Activated naive CD8-positive, alpha-beta T cell treated with anti-CD3 and anti-CD28 coated beads, Interleukin-2, amount 50 U/mL, for 16 hours (primary cell): ENCODE data around the gene OGFOD1.
A peak's percentile ranks its signal among the peaks of the same experiment; 100 is the strongest.
"Not testable (repeated sequence)": the region's sequence is repeated elsewhere in the genome, so short reads cannot be mapped to it uniquely, and the experiment has no call there.

Source experiments
- DNase-seq: peaks from one replicate; pipeline ENCODE4 v3.0.0-alpha.2; 2020; ENCODE audit warnings: low read depth, low spot score

OGFOD1 gene

DNA sequence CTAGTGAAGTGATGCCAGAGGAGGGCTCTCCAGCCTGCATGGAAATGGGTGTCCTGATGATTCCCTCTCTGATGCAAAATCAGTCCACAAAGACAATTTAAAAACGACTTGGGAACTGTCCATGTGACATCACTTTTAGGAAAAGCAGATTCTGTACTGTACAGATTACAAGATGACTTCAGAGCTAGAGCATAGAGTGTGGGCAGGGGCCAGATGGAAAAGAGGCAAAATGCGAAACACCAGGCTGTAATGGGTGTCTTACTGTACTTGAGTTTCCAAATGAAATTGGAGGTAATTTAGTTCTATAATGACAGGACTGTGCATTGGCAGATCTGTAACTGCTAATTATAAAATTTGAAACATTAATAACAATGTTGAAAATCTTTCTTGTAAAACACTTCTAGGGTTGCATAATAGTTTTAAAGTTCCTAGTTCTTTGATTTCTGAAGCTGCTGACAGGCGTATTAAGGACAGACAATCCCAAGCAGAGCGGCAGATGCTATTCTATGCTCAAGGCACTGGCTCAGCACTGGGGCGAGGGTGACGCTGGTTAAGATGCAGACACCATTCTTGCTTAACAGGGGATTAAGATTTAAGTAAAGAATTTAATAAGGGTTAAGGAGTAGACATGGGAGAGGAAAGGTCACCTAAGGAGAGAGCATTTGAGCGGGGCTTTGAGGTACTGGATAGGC lies 29.6 kb downstream of the OGFOD1 start:
- DNase-seq, result no peak

DNA sequence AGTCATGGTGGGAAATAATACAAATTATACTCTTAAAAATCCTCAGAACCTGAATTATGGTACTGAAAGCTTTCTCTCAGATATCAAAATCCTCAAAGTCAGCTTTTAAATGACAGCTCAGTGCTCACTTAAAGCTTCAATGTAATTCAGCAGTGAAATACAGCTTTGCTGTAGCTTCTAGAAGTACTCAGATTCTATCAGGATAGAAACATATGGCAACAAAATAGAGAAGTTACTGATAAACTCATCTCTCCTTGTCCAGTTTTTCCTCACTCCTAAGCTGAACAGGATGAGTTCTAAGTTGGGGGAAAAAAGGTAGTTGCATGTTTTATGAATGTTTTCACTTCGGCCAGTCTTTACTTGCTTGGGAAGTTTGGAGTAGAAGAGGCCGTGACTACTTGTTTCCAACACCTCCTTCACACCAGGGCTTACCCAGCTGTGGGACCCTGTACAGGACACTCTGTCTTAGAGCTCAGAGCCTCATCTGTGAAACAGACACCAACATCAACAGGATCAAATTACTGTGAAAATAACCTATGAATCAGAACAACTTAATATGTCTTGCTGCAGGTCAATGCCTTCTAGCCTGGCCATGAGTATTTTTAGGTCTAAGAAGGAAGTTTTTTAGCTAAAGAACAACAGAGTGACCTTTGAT lies 30.2 kb downstream of the OGFOD1 start:
- no peak for DNase-seq

DNA sequence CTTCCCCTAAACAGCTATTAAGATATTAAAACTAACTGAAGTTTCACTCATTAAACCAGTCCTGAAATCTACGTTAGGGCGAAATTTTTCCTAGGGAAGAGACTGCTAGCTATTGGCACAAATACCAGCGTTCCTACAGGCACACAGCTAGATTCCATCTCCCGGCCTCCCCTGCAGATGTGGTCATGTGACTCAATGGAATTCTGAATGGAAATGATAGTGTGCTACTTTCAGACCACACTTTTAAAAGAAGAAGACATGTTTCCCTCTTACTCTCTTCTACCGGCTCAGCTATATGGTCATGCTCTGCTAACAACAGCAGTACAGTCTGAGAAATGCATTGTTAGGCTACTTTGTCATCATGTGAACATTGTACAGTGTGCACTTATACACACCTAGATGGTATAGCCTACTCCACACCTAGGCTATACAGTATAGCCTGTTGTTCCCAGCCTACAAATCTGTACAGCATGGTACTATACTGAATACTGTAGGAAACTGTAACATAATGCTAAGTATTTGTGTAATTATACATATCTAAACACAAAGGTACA lies 31.4 kb downstream of the OGFOD1 start:
- DNase-seq, result no peak

DNA sequence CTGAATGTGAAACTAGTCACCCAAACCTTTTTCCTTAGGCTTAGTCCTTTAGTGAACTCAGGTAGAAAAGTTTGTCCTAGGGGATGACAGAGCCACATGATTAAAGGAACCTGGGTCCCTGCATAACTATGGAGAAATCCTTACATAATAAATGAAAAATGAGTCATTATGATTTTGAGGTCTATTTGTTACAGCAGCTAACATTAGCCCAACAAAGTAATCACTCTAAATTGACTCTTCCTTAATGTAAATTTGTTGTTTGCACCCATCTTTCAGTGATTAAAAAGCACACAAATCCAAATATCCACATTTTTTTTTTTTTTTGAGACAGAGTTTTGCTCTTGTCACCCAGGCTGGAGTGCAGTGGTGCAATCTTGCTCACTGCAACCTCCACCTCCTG lies 32.0 kb downstream of the OGFOD1 start:
- DNase-seq, result no peak

DNA sequence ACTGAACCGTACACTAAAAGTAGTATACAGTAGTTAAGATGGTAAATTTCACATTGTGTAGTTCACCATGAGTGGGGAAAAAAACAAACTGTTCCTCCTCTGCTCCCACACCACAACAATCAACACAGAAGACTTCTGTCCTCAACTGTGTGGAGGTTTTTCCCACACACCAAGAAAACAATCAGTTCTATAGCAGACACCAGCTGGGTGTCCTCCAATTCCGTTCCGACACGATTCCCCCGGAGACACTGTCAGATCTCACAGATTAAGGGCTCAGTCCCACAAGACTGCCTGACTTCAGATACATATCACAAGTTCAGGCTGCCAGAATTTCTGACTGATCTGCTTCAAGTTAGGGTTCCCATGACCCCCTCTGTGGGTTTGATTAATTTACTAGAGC lies 36.7 kb downstream of the OGFOD1 start:
- no peak for DNase-seq

DNA sequence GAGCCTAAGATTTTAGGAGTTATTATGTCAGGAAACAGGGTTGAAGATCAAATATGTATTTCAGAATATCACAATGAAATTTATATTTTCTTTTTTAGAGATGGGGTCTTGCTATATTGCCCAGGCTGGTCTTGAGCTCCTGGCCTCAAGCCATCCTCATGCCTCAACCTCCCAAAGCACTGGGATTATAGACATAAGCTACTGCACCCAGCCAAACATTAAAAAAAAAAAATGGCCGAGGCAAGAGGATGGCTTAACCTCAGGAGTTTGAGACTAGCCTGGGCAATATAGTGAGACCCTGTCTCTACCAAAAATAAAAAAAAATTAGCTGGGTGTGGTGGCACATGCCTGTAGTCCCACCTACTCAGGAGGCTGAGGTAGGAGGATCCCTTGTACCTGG lies 37.5 kb downstream of the OGFOD1 start:
- DNase-seq, result not testable (repeated sequence)

DNA sequence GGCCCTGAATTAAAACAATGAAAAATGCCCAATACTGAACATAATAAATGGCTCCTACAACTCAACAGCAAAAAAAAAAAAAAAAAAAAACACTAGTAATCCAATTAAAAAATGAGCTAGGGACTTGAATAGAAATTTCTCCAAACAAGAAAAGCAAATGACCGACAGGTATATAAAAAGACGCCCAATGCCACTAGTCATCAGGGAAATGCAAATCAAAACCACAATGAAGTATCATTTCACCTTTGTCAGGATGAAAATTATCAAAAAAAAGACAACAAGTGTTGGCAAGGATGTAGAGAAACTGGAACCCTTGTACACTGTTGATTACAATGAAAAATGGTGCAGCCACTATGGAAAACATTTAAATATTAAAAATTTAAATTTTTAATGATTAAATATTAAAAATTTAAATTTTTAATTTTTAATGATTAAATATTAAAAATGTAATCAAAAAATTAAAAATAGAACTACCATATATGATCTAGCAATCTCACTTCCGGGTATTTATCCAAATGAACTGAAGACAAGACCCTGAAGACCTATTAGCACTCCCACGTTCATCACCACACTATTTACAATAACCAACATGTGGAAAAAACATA lies 40.4 kb downstream of the OGFOD1 start:
- no peak for DNase-seq

GRCh38 chr16:56493126-56493525 lies 41.8 kb downstream of the OGFOD1 start:
- DNase-seq, result no peak

GRCh38 chr16:56493815-56494214 lies 42.5 kb downstream of the OGFOD1 start:
- no peak for DNase-seq

GRCh38 chr16:56505181-56505580 lies 53.8 kb downstream of the OGFOD1 start:
- no peak for DNase-seq

DNA sequence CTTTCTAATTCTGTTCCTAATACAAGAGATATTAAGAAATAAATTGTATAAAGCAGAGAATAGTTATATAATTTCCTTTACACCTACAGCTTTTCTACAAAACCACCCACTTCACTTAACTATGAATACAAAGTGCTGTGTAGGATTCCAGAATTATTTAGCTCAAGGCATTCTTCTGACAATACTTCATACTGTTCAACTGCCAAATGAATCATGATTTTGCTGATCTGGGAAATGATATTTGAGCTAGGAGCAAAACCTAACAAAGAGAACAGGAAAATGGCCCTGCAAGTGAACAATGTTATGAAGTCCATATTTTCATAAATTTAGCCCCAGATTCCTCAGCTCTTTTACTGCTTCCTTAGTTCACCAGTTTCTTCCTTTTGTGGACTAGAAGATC lies 55.6 kb downstream of the OGFOD1 start:
- DNase-seq, result no peak

DNA sequence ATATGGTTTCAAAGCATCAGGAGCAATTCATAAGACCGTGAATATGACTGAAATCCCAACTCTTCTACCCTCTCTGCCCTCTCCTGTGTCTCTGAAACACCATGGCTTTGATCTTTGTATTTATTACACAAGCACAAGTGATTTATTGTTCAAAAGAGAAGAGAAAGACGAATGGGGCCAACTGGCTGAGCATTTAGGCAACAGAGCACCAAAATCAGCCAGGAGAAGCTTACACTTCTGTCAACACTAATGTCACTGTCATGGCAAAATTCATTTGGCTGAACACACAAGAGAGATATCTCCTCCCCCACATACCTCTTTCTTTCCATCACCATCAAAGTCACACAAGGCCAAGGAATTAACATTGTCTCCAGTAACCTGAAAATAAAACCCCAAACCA lies 59.2 kb downstream of the OGFOD1 start:
- no peak for DNase-seq

DNA sequence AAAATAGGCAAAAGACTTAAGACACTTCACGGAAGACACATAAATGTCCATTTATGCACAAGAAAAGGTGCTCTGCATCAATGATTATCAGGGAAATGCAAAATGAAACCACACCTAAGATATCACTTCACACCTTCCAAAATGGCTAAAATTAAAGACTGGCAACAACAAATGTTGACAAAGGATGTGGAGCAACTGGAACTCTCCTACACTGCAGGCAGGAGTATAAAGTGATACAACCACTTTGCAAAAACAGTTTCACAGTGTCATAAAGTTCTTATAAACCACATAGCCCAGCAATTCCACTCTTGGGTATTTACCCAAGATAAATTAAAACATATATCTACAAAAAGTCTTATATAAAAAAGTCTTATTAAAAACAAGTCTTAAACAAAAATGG lies 60.7 kb downstream of the OGFOD1 start:
- no peak for DNase-seq

- DNase-seq, result no peak
Measured at GRCh38 chr16:56513091-56513490, 61.7 kb downstream of the OGFOD1 start.

GRCh38 chr16:56513972-56514371 lies 62.6 kb downstream of the OGFOD1 start:
- no peak for DNase-seq

- no peak for DNase-seq
Measured at GRCh38 chr16:56514845-56515244, 63.5 kb downstream of the OGFOD1 start.

- DNase-seq, result no peak
Measured at GRCh38 chr16:56515665-56516064, 64.3 kb downstream of the OGFOD1 start.

DNA sequence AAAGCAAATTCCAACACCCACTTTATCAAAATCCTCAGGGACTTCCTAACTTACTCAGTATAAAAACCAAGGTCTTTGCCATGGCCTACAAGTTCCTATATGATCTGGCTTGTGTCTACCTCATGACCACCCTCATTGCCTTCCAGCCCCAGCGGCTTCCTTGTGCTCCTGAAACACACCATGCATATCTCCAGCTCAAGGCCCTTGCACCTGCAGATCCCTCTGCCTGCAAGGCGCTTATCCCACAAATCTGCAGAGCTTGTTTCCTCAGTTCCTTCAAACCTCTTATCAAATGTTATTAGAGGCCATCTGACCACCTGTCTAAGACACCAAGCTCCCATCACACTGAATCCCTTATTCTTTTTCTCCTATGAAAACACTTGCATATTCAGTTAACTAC lies 65.9 kb downstream of the OGFOD1 start:
- DNase-seq, result no peak

GRCh38 chr16:56518425-56518824 lies 67.1 kb downstream of the OGFOD1 start:
- DNase-seq, result no peak

GRCh38 chr16:56519459-56520250 lies 68.3 kb downstream of the OGFOD1 start, which contains the start of gene BBS2:
BBS2 (minus strand) TSS chr16:56520024; CDS start chr16:56519862, 162 bp downstream.
- peak; percentile 88 for DNase-seq

DNA sequence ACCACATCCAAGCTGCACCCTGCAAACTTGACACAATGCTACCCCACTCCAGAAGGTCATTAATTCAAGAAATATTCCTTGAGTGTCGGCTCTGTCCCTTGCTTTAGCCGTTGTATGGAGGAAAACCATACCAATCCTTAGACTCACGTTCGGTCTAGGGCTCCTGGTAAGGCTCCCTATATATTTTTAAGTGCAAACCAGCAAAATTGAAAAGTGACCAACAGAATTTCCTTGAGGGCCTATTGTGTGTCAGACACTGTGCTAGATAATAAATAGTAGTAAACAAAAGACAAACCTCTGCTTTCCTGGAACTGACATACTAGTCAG lies 68.9 kb downstream of the OGFOD1 start:
- DNase-seq, result no peak

GRCh38 chr16:56525236-56525635 lies 73.9 kb downstream of the OGFOD1 start:
- DNase-seq, result no peak
